ENCODE measurements around the gene KRTAP9-1.

Gene KRTAP9-1

DNA sequence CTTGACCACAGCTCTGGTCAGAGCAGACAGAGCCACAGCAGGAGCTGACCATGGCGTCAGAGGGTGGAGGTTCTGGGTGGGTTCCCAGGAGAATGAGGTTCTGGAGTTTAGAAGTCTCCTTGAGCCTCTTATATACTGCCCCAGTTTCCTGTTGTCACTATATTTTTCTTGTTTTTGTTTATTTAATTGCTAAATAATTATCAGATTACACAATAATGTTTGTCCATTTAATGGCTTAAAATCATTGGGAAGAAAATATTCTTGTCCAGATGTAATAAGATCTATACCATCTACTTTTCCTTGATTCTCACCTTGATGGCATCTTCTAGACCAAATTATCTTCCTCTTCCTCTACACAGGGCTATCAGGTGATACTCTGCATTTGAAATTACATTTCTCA lies 21.6 kb upstream of the KRTAP9-1 start, which contains the start of gene KRTAP4-3:
Gene KRTAP4-3 (minus strand): TSS at position 101 of the 400 bp plus-strand sequence. CDS start 49 bp downstream, at position 52.
- Mint-ChIP-seq H3K4me1 (no peaks in the 10 kb centered on the region), H3K4me3 (no peak within 1 kb of the TSS), H3K9me3 (no peaks in the 10 kb centered on the region), H3K36me3 (no peaks in the 10 kb centered on the region), H3K27ac (no peak within 1 kb of the TSS)
- DNase-seq (ENCODE audit: low spot score in 2 of 2) (no peak), ATAC-seq (no peak)

DNA sequence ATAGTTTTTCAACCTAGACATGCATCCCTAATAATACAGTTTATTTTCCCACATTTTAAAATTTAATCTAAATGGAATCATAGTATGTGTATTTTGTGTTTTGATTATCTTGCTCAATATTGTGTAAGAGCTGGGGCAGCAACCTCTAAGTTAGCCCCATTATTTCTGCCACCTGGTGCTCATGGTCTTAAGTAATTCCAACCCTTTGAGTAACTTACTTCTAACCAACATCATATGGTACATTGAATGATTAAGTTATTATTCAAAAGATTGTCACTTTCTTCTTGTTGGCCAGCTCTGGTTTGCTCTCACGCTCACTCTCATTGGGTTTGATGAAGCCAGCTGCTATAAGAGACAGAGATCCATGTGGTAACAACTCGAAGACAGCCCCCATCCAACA lies 17.8 kb upstream of the KRTAP9-1 start:
- H3K36me3 Mint-ChIP-seq, result no peaks in the 10 kb centered on the region
- DNase-seq (ENCODE audit: low spot score in 2 of 2), result no peak
- H3K4me1 Mint-ChIP-seq, result no peaks in the 10 kb centered on the region
- H3K9me3 Mint-ChIP-seq, result no peaks in the 10 kb centered on the region
- no peak overlapping the region for H3K27ac Mint-ChIP-seq
- H3K4me3 Mint-ChIP-seq, result no peak overlapping the region
- no peak for ATAC-seq

DNA sequence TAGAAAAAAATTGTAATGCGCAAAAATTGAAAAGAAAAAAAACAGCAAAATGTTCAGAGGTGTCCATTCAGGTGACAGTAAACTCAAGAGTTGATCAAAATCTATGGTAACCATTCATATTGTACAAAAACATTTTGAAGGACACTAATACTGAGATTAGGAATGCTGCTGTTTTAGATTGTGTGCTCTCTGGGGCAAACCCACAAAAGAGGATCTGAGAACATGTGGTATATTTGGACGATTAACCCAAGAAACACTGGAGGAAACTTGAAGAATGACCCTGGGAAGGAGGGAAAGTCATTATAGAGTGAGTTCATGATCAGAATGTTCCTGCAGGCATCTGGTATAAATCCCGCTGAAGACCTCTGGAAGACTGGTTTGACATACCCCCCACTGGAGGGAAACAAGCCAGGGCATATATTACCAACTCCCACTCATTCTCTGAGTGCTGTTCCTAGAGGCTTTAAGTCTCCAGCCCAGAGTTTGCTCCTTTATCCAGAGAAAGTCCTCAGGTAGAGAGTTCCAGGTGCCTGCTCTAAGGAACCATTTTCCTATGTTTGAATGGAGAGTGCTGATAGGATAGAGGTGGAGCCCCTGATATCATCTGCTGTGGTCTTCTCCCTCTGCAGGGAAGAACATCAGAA lies 12.8 kb upstream of the KRTAP9-1 start:
- Mint-ChIP-seq H3K4me3 (no peak overlapping the region), H3K27ac (no peak overlapping the region), H3K9me3 (no peaks in the 10 kb centered on the region), H3K36me3 (no peaks in the 10 kb centered on the region), H3K4me1 (no peaks in the 10 kb centered on the region)
- ATAC-seq (no peak), DNase-seq (ENCODE audit: low spot score in 2 of 2) (no peak)

DNA sequence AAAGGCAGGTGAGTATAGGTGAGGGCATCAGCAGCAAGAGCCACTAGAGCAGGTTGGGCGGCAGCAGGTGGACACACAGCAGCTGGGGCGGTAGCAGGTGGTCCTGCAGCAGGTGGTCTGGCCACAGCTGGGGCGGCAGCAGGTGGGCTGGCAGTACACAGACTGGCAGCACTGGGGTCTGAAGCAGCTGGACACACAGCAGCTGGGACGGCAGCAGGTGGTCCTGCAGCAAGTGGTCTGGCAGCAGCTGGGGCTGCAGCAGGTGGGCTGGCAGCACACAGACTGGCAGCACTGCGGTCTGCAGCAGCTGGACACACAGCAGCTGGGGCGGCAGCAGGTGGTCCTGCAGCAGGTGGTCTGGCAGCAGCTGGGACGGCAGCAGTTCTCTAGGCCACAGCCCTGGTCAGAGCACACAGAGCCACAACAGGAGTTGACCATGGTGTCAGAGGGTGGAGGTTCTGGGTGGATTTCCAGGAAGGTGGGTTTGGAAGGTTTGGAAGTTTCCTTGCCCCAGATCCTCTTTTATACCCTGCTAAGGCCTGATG lies 11.9 kb upstream of the KRTAP9-1 start, which contains the start of gene KRTAP4-2:
Gene KRTAP4-2 (minus strand): TSS at position 495 of the 545 bp plus-strand sequence. CDS start 57 bp downstream, at position 438.
- Mint-ChIP-seq H3K27ac (peak within 1 kb of the TSS; percentile 7), H3K4me1 (no peaks in the 10 kb centered on the region), H3K9me3 (no peaks in the 10 kb centered on the region), H3K4me3 (no peak within 1 kb of the TSS), H3K36me3 (no peaks in the 10 kb centered on the region)
- no peak for DNase-seq (ENCODE audit: low spot score in 2 of 2)
- no peak for ATAC-seq

DNA sequence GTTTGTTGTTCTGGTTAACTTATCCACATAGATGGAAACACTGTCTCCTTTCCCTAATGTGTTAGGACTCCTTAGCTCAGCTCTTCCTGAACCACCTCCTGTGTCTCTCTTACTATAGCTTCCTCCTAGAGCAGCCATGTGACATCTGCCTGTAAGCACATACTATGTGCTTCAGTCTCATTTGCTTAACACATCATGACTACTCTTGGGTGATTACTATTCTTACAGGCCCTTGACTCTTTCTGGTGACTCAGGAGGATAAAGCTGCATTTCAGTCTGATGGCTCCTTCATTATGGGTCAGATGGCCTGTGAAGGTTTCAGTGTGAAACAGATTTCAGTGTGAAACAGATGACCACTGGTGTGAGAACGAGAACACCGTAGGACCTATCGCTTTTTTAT lies 11.3 kb upstream of the KRTAP9-1 start:
- H3K36me3 Mint-ChIP-seq, result no peaks in the 10 kb centered on the region
- H3K27ac Mint-ChIP-seq, result peak overlapping the region; percentile 7
- H3K4me1 Mint-ChIP-seq, result no peaks in the 10 kb centered on the region
- DNase-seq (ENCODE audit: low spot score in 2 of 2), result no peak
- peak; percentile 85 for ATAC-seq
- H3K9me3 Mint-ChIP-seq, result no peaks in the 10 kb centered on the region
- H3K4me3 Mint-ChIP-seq, result no peak overlapping the region

DNA sequence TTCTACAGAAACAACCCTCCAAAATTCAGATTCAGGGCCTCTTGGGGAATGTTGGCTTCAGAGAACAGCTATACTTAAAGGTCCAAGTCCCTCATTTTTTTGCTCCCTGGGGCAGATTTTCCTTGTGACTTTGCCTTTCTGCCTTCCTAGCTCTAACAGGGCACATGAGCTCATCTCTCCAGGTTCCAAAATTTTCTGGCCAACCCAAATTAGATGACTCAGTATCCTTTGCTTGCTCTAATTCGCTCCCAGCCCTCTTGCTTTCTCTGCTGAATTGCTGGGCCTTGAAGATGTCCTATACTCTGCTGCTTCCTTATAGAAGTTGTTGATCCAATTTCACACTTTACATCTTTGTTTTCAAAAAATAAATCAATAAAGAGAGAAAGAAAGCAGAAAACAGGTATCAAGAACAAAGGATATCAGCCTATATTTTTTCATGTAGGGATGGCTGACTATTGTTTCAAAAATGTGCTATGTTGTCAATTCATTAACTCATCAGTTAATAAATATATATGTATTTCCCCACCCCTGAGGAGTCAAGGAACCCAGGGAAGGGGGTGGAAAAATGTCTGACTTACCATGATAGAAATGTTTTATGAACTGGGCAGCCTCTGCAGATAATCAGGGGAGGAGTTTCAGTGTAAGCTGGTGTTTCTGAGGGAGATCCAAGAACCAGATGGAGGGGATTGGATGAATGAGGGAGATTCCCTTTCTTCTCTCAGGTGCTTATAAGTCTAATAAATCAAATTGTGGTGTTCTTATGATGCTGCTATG lies 10.7 kb upstream of the KRTAP9-1 start:
- DNase-seq (ENCODE audit: low spot score in 2 of 2) (no peak), ATAC-seq (no peak)
- no peaks in the 10 kb centered on the region for H3K9me3 Mint-ChIP-seq
- H3K4me1 Mint-ChIP-seq, result no peaks in the 10 kb centered on the region
- H3K4me3 Mint-ChIP-seq, result no peak overlapping the region
- H3K27ac Mint-ChIP-seq, result no peak overlapping the region
- H3K36me3 Mint-ChIP-seq, result no peaks in the 10 kb centered on the region

DNA sequence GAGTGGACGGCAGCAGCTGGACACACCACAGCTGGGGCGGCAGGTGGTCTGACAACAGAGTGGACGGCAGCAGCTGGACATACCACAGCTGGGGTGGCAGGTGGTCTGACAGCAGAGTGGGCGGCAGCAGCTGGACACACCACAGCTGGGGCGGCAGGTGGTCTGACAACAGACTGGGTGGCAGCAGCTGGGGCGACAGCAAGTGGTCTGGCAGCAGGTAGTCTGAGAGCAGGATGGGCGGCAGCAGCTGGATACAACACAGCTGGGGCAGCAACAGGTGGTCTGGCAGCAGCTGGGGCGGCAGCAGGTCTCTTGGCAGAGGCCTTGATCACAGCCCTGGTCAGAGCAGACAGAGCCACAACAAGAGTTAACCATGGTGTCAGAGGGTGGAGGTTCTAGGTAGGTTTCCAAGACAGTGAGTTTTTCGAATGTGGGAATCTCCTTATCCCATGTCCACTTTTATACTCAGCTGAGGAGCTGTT lies 5.2 kb upstream of the KRTAP9-1 start, which contains the start of gene KRTAP4-1:
Gene KRTAP4-1 (minus strand): TSS at position 432 of the 482 bp plus-strand sequence. CDS start 57 bp downstream, at position 375.
- ATAC-seq (no peak), DNase-seq (ENCODE audit: low spot score in 2 of 2) (no peak)
- no peaks in the 10 kb centered on the region for H3K36me3 Mint-ChIP-seq
- H3K27ac Mint-ChIP-seq, result no peak within 1 kb of the TSS
- H3K4me1 Mint-ChIP-seq, result no peaks in the 10 kb centered on the region
- H3K9me3 Mint-ChIP-seq, result no peaks in the 10 kb centered on the region
- no peak within 1 kb of the TSS for H3K4me3 Mint-ChIP-seq

DNA sequence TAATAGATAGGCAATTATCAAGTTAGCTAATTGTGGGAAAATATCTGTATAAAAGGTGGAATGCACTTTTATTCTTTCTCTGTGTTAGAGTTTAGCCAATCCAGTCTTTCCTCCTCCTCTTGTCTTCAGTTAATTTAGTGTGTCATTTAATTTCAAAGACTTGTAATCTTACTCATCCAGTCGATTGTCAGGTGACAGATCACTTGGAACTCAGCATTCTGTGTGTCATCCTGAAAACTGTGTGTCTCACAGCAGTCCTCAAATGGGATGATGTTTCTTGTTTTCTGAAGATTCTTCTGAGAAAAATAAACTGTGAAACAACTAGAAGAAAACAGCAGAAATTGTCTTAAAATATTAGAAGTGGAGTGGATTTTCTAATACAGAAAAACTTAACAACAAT lies 4.7 kb upstream of the KRTAP9-1 start:
- no peak overlapping the region for H3K27ac Mint-ChIP-seq
- DNase-seq (ENCODE audit: low spot score in 2 of 2) (no peak), ATAC-seq (peak; percentile 42)
- no peaks in the 10 kb centered on the region for H3K4me1 Mint-ChIP-seq
- H3K9me3 Mint-ChIP-seq, result no peaks in the 10 kb centered on the region
- no peaks in the 10 kb centered on the region for H3K36me3 Mint-ChIP-seq
- H3K4me3 Mint-ChIP-seq, result no peak overlapping the region

DNA sequence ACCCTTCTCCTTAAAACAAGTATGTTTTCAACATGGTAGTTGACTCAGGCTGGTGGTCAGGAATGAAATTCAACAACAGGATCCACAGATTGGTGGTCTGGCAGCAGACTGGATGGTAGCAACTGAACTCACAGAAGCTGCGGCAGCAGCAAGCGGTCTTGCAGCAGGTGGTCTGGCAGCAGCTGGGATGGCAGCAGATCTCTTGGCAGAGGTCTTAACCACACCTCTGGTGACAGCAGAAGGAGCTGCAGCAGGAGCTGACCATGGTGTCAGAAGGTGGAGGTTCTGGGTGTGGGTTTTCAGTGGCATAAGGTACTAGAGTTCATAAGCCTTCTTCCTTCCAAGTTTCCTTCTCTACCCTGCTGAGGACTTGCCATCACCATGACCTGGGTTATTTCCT lies 2.8 kb upstream of the KRTAP9-1 start:
- no peak for ATAC-seq
- no peaks in the 10 kb centered on the region for H3K36me3 Mint-ChIP-seq
- no peak overlapping the region for H3K27ac Mint-ChIP-seq
- no peaks in the 10 kb centered on the region for H3K9me3 Mint-ChIP-seq
- no peak overlapping the region for H3K4me3 Mint-ChIP-seq
- H3K4me1 Mint-ChIP-seq, result no peaks in the 10 kb centered on the region
- DNase-seq (ENCODE audit: low spot score in 2 of 2), result no peak

DNA sequence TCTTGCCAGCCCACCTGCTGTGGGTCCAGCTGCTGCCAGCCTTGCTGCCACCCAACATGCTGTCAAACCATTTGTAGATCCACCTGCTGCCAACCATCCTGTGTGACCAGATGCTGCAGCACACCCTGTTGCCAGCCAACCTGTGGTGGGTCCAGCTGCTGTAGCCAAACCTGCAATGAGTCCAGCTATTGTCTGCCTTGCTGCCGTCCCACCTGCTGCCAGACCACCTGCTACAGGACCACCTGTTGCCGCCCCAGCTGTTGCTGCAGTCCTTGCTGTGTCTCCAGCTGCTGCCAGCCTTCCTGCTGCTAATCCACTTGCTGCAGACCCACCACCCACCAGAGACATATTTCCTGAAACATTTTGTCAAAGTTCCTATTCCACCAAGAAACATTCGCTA lies 641 bp downstream of the KRTAP9-1 start:
- ATAC-seq, result no peak

DNA sequence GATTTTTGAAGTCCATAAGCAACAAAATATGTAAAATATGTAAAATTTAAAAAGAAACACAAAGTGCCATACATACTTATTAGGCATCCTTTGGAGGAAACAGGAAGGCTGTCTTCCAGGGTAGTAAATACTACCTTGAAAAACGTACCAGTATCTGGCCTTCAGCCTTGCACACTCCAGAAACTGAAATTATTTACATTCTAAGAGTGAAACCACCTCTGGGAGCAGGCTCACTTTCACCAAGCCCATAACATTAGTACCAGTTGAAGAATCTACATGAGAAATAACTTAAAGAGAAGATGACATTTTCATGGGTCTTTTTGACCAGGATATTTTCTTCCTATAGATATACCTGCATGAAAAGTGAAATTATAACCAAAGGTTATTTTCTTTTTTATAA lies 6.4 kb downstream of the KRTAP9-1 start:
- H3K27ac Mint-ChIP-seq, result no peak overlapping the region
- DNase-seq (ENCODE audit: low spot score in 2 of 2), result no peak
- no peak for ATAC-seq
- no peak overlapping the region for H3K4me3 Mint-ChIP-seq
- no peaks in the 10 kb centered on the region for H3K9me3 Mint-ChIP-seq
- no peaks in the 10 kb centered on the region for H3K4me1 Mint-ChIP-seq
- no peaks in the 10 kb centered on the region for H3K36me3 Mint-ChIP-seq

More for the DNA sequence above, 641 bp downstream of the KRTAP9-1 start:
- Mint-ChIP-seq H3K4me1 (no peaks in the 10 kb centered on the region), H3K36me3 (no peaks in the 10 kb centered on the region), H3K4me3 (no peak overlapping the region), H3K27ac (no peak overlapping the region), H3K9me3 (no peaks in the 10 kb centered on the region)
- DNase-seq (ENCODE audit: low spot score in 2 of 2), result no peak

DNA sequence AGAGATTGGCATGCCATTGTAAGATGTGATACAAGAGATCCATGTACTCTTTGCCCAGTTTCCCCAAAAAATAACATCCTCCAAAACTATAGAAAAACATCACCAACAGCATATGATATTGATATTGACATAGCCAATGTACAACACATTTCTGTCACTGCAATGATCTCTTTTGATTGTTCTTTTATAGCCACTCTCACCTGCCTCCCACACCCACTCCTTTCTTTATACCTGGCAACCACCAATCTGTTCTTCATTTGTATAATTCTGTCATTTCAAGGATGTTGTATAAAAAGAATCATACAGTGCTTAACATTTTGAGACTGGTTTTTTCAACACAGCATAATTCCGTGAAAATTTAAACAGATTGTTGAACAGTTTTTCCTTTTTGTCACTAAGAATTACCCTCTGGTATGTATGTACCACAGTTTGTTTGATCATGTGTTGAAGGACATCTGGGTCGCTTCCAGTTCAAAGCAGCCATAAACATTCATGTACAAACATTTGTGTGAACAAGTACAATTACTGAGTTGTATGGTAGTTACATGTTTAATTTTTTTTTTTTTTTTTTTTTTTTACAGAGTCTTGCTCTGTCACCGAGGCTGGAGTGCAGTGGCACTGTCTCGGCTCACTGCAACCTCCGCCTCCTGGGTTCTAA lies 9.9 kb downstream of the KRTAP9-1 start:
- Mint-ChIP-seq H3K4me1 (no peaks in the 10 kb centered on the region), H3K27ac (no peak overlapping the region), H3K9me3 (no peaks in the 10 kb centered on the region), H3K36me3 (no peaks in the 10 kb centered on the region), H3K4me3 (no peak overlapping the region)
- DNase-seq (ENCODE audit: low spot score in 2 of 2), result no peak
- no peak for ATAC-seq

DNA sequence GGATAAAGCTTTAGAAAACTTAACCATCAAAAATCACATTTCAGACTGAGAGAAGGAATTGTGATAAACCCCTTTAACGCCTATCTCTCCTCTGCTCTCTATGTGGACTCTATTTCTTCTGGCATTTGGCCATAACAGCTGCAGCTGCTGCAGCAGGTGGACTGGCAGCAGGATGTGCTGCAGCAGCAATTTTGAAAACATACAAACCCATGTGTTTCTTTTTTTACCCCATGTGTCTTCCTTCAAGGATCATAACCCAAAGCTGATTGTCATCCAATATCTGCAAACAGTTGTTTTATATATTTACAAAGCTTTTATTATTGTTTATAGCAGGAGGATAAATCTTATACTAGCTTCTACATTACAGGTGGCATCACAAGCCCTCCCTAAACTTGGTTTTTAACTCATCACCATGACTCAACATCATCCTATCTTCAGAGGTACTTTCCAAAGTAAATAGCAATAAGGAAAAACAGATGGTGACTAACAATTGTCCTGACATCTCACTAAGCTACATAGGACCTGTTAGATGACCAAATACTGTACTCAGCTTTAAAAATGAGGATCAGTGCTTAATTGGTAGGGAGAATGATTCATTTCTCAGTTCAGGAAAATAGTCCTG lies 22.3 kb downstream of the KRTAP9-1 start:
- no peaks in the 10 kb centered on the region for H3K4me1 Mint-ChIP-seq
- H3K9me3 Mint-ChIP-seq, result no peaks in the 10 kb centered on the region
- H3K36me3 Mint-ChIP-seq, result no peaks in the 10 kb centered on the region
- H3K27ac Mint-ChIP-seq, result no peak overlapping the region
- no peak for DNase-seq (ENCODE audit: low spot score in 2 of 2)
- peak; percentile 73 for ATAC-seq
- H3K4me3 Mint-ChIP-seq, result no peak overlapping the region

DNA sequence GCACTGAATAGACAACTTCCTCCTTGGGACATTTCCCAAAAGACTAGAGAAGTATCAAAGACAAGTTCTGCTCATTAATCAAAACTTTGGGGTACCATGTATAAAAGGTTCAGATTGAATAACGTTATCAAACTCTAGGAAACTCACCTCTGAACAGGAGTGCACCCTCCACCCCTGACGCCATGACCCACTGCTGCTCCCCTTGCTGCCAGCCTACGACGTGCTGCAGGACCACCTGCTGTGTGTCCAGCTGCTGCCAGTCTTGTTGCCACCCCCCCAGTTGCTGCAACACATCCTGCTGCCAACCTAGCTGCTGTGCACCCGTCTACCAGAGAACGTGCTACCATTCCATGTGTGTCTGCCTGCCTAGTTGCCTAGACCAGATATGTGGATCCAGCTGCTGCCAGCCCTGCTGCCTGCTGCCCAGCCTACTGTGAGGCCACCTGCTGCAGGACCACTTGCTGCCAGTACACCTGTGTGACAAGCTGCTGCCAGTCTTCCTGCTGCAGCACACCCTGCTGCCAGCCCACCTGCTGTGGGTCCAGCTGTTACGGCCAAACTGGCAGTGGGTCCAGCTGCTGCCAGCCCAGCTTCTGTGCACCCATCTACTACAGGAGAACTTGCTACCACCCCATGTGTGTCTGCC lies 23.0 kb downstream of the KRTAP9-1 start:
- no peaks in the 10 kb centered on the region for H3K36me3 Mint-ChIP-seq
- no peaks in the 10 kb centered on the region for H3K4me1 Mint-ChIP-seq
- ATAC-seq (no peak), DNase-seq (ENCODE audit: low spot score in 2 of 2) (no peak)
- no peaks in the 10 kb centered on the region for H3K9me3 Mint-ChIP-seq
- H3K4me3 Mint-ChIP-seq, result no peak overlapping the region
- no peak overlapping the region for H3K27ac Mint-ChIP-seq

Measured in stimulated activated effector memory CD8-positive, alpha-beta T cell treated with anti-CD3 and anti-CD28 coated beads, Interleukin-12 subunit alpha, Interleukin-12 subunit beta, amount 100 ng/mL, for 72 hours (primary cell).